PFSK-1 (cell line): ENCODE data around the gene KCTD16.

ENCODE experiments used
- FOXP2 ChIP-seq: optimal IDR thresholded peaks from 2 replicates; pipeline ENCODE3; 2011; ENCODE audit warnings: borderline replicate concordance, control low read depth, inconsistent platforms; ENCODE audit not compliant: insufficient read depth; ENCODE audit errors: extremely low read length, extremely low read depth
- POLR2AphosphoS5 ChIP-seq: IDR thresholded peaks from 2 replicates; pipeline ENCODE4 v1.6.1; 2012; ENCODE audit warnings: low read depth, mild to moderate bottlenecking, control low read depth, low read length, moderate library complexity
- REST ChIP-seq, 2 experiments: IDR thresholded peaks; 2 replicates each; pipeline versions ENCODE4 v1.6.1 to v1.8.0; 2011 to 2012; ENCODE audit warnings: low read depth in 2 of 2, low read length in 2 of 2, control low read depth in 1 of 2, inconsistent platforms in 1 of 2, mild to moderate bottlenecking in 1 of 2, moderate library complexity in 1 of 2; ENCODE audit not compliant: insufficient read depth in 1 of 2
- SIN3A ChIP-seq: IDR thresholded peaks from 2 replicates; pipeline ENCODE4 v1.6.1; 2012; ENCODE audit warnings: mild to moderate bottlenecking, low read length, moderate library complexity, borderline replicate concordance; ENCODE audit not compliant: insufficient read depth
- TAF1 ChIP-seq: IDR thresholded peaks from 2 replicates; pipeline ENCODE4 v1.6.1; 2012; ENCODE audit warnings: low read length, control low read depth, borderline replicate concordance; ENCODE audit not compliant: insufficient read depth

KCTD16 gene

GRCh38 chr5:144276034-144276822 is 105.6 kb downstream of the KCTD16 start:
- TF ChIP-seq SIN3A (no peak), TAF1 (no peak), POLR2AphosphoS5 (no peak), REST (IDR thresholded peaks at IDR 0.05; ENCODE audit: insufficient read depth in 1 of 2, low read depth in 2 of 2, low read length in 2 of 2) (no peak), FOXP2 (no peak)

GRCh38 chr5:144281784-144282183 is 111.1 kb downstream of the KCTD16 start:
- no peak for TF ChIP-seq SIN3A
- no peak for TF ChIP-seq POLR2AphosphoS5
- TF ChIP-seq TAF1: no peak
- no peak for TF ChIP-seq REST (IDR thresholded peaks at IDR 0.05; ENCODE audit: insufficient read depth in 1 of 2, low read depth in 2 of 2, low read length in 2 of 2)
- no peak for TF ChIP-seq FOXP2

- TF ChIP-seq TAF1: no peak
- no peak for TF ChIP-seq POLR2AphosphoS5
- TF ChIP-seq FOXP2: no peak
- no peak for TF ChIP-seq SIN3A
- TF ChIP-seq REST (IDR thresholded peaks at IDR 0.05; ENCODE audit: insufficient read depth in 1 of 2, low read depth in 2 of 2, low read length in 2 of 2): no peak
These were observed 113.4 kb downstream of the KCTD16 start for GRCh38 chr5:144284036-144284435.

- TF ChIP-seq FOXP2 (no peak), SIN3A (no peak), REST (IDR thresholded peaks at IDR 0.05; ENCODE audit: insufficient read depth in 1 of 2, low read depth in 2 of 2, low read length in 2 of 2) (no peak), POLR2AphosphoS5 (no peak), TAF1 (no peak)
These were observed 114.3 kb downstream of the KCTD16 start for GRCh38 chr5:144284931-144285502.
